Activated CD4-positive, alpha-beta T cell treated with anti-CD3 and anti-CD28 coated beads for 24 hours (primary cell): Measurements from ENCODE around the gene SETD1B.

Experiments used
- DNase-seq, 2 donors: peaks; one replicate each; pipeline ENCODE4 v3.0.0-alpha.2; 2020; ENCODE audit warnings: low read depth in 2 of 2

SETD1B gene

GRCh38 chr12:121807642-121808347, 4.0 kb downstream of the SETD1B start:
- no peak for DNase-seq

GRCh38 chr12:121808623-121809022, 4.8 kb downstream of the SETD1B start:
- no peak for DNase-seq

- DNase-seq: no peak
Observed at GRCh38 chr12:121809712-121810116, 5.9 kb downstream of the SETD1B start.

- no peak for DNase-seq
Observed at GRCh38 chr12:121810234-121810817, 6.5 kb downstream of the SETD1B start.

GRCh38 chr12:121810833-121811433, 7.1 kb downstream of the SETD1B start:
- no peak for DNase-seq

GRCh38 chr12:121811434-121812319, 7.9 kb downstream of the SETD1B start:
- peak in 1 of 2 donors; percentile 59 for DNase-seq

- peak in 1 of 2 donors; percentile 50 for DNase-seq
Observed at GRCh38 chr12:121812320-121812871, 8.6 kb downstream of the SETD1B start.

- DNase-seq: no peak
Observed at GRCh38 chr12:121812921-121813896, 9.4 kb downstream of the SETD1B start.

GRCh38 chr12:121813951-121814350, 10.1 kb downstream of the SETD1B start:
- no peak for DNase-seq

- no peak for DNase-seq
Observed at GRCh38 chr12:121814429-121815119, 10.8 kb downstream of the SETD1B start.

GRCh38 chr12:121815263-121815662, 11.5 kb downstream of the SETD1B start:
- DNase-seq: no peak

GRCh38 chr12:121816925-121817647, 13.3 kb downstream of the SETD1B start:
- DNase-seq: no peak

GRCh38 chr12:121817648-121818043, 13.8 kb downstream of the SETD1B start:
- no peak for DNase-seq

- DNase-seq: no peak
Observed at GRCh38 chr12:121819212-121819949, 15.6 kb downstream of the SETD1B start.

GRCh38 chr12:121820056-121820455, 16.2 kb downstream of the SETD1B start:
- no peak for DNase-seq

GRCh38 chr12:121822393-121823100, 18.7 kb downstream of the SETD1B start:
- DNase-seq: no peak

- no peak for DNase-seq
Observed at GRCh38 chr12:121823101-121823726, 19.4 kb downstream of the SETD1B start.

GRCh38 chr12:121823727-121824115, 19.9 kb downstream of the SETD1B start:
- DNase-seq: no peak
